ENCODE results near the gene HFE. TPM values are rescaled to one million over a fixed set of nuclear protein-coding genes. Genes with fewer than 3 reads are reported as not detected.

The HFE gene
- total and polyA plus RNA-seq, 2 of the 13 experiments (the other 11 are each of a cell fraction or from before 2014, with no cell fraction given), result 3.7 to 6.3 TPM

- TF ChIP-seq KIAA2018 (CRISPR knock-in tag; IDR thresholded peaks at IDR 0.05; ENCODE audit: borderline replicate concordance) (no peak), POGK (CRISPR knock-in tag; conservative IDR thresholded peaks at IDR 0.05) (no peak), KAT2B (IDR thresholded peaks at IDR 0.05; ENCODE audit: borderline replicate concordance, low read depth, low read length) (no peak), CREBL2 (CRISPR knock-in tag; IDR thresholded peaks at IDR 0.05; ENCODE audit: borderline replicate concordance) (no peak), IRF1 (CRISPR knock-in tag; IDR thresholded peaks at IDR 0.05; ENCODE audit: low read depth) (no peak), ZBTB46 (CRISPR knock-in tag; IDR thresholded peaks at IDR 0.05; ENCODE audit: borderline replicate concordance) (no peak), ZNF292 (CRISPR knock-in tag; IDR thresholded peaks at IDR 0.05; ENCODE audit: borderline replicate concordance, low read depth) (peak; percentile 48; the same call in 1 of the 2 replicates), SP140L (CRISPR knock-in tag; IDR thresholded peaks at IDR 0.05; ENCODE audit: borderline replicate concordance) (no peak), SKIL (CRISPR knock-in tag; IDR thresholded peaks at IDR 0.05; ENCODE audit: borderline replicate concordance) (peak; percentile 18; the same call in 1 of the 2 replicates), HDAC6 (IDR thresholded peaks at IDR 0.05; ENCODE audit: low read depth, low read length) (no peak), ETV5 (CRISPR knock-in tag; IDR thresholded peaks at IDR 0.05; ENCODE audit: borderline replicate concordance) (no peak)
These were observed 42.8 kb upstream of the HFE start (continued) for GRCh38 chr6:26044140-26045064.
